NCI-H1105 (cell line): ENCODE measurements around the gene FAM53B.

ENCODE experiments used
- DNase-seq: peaks from one replicate; lab custom pipeline; 2025; lab: John Stamatoyannopoulos, UW

FAM53B gene

DNA sequence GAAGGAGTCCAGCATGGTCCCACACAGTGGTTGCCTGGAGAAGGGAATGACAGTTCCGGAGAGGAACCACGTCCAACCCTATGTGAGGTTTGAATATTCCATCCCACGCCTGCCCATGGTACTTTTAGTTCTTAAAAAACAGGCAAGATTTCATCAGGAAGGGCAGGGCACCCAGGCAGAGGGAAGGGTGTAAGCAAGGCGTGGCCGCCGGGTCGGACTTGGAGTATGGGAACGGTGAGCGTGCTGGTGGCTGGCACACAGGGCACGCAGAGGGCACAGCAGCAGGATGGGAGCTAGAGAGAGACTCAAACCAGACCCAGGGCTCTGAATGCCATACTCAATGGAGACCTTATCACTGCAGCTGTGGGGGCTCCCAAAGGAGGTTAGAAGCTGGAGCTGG lies 34.3 kb downstream of the FAM53B start:
- no peak for DNase-seq

DNA sequence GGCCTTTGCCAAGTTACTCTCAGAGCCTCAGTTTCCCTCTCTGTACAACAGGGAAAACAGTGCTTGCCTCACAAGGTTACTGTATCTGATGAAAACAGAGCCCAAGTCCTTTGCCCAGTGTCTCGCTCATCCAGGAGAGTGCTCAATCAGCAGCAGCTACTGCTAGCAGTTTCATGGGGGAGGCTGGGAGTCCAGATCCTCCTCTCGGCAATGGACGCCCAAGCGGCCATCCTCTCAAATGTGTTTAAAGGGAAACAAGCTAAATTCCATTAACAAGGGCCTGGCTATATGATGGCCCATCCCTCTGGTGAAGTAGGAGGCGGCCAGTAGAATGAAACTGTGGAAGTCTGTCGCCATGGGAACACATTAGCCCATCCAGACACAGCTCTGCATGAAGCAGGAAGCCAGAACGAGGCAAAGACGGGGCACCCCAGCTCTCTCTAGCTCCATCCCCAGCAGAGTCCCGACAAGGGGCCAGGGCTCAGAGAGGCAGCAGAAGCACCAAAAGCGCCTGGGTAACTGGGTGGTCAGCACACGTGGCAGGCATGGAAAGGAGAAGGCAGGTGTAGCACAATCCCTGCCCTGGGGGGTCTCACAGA lies 35.2 kb downstream of the FAM53B start:
- DNase-seq = no peak

DNA sequence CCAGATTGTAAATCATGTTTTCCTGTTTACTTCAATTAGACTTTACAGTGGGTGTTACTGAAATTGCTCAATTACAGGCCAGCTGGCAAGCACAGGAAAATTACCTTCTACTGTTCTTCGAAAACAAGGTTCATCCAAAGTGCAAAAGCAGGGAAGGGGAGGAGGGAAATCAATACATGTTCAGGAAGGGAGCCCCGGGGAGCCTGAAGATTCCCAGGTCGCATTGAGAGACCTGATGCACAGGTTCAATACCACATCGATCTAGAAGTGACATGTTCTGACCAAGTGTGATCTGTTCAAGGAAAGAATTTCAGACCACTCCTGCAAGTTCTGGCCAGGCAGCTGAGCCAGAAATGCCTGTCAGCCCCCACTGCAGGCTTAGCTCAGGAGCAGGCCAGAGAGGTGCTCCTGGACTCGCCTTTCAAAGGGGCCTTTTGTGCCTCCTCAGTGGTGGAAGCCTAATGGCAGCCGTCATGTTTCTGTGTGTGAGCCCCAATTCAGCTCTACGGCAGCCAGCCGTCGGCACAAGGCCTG lies 35.9 kb downstream of the FAM53B start:
- peak; percentile 46 for DNase-seq

DNA sequence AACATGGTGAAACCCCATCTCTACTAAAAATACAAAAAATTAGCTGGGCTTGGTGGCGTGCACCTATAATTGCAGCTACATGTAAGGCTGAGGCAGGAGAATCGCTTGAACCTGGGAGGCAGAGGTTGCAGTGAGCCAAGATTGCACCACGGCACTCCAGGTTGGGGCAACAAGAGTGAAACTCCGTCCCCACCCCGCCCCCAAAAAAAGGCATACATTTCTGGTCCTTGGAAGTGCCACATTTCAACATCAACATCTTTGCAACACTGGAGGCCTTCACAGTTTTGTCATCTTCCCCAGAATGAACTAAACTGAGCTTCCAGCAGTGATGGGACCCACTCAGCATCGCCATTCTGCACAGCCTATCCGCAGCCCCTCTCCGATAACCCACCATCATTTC lies 36.6 kb downstream of the FAM53B start:
- DNase-seq = no peak

DNA sequence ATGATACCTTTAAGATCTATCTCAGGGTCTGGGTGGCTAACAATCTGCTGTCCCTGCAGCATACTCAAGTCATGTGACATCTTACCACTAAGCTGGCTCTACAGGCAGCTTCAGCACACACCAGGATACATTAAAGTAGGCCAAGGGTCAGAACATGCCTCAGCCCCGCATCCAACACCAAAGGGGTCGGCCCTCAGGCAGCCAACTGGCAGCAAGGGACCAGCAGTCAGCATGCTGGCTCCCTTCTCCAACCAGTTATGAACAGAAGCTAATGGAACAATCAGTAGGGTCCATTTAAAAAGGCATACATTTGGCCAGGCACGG lies 37.1 kb downstream of the FAM53B start:
- no peak for DNase-seq

DNA sequence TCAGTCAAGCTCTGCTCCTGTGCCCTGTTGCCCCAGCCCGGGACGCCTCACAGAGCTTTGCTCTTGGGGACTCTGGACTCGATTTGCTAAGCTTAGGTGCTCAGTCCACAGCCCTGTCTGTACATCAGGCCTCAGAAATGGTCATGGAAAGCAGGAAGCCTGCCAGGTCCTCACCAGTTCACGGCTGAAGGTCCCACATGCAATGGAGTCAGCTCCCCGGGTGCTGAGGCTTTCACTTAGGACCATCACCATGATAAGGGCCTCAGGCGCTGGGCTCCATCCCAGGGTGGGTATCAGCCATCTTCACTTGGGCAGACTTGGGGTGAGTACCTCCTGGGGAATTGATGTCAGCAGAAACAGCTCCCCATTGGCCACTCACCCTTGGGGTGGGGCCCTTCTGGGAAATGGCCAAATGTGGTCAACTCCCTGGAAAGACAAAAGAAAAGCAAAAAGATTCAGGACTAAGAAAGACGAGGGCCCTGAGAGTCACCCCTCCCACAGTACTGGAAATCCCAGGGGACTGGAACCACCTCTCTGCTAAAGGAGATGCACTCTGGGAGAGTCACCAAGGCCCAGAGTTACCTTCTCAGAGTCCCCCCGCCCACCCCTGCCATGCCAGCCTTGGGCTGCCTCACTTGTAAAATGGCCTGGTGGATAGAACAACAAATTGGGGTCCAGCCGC lies 37.6 kb downstream of the FAM53B start:
- no peak for DNase-seq

DNA sequence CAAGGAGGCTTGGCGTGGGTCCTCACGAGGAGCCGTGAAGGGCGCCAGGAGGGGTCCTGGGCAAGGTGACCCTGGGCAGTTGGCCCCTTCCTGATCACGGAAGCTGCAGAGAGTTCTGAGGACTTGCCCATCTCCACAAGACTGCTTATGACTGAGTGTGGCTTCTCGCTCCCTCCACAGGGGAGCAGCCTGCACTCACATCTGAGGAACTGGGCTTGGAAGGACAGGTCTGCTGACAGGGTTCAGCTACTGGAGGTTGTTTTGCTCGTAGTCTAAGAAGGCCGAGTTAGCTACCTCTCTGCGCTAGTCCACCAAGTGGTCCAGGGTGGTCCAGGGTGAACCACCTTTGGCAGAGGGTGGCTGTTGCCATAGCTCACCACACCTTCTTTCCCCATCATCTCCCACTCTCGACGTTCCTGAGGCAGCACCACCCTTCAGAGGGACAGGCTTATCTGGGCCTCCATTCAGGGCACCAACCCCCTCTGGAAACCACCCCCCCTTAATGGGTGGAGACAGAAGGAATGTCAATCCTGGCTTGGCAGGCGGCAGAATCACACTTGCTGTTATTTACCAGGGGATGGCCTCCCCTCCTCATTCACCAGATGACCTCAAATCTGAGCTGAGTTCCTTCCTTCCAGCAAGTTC lies 38.2 kb downstream of the FAM53B start:
- no peak for DNase-seq

DNA sequence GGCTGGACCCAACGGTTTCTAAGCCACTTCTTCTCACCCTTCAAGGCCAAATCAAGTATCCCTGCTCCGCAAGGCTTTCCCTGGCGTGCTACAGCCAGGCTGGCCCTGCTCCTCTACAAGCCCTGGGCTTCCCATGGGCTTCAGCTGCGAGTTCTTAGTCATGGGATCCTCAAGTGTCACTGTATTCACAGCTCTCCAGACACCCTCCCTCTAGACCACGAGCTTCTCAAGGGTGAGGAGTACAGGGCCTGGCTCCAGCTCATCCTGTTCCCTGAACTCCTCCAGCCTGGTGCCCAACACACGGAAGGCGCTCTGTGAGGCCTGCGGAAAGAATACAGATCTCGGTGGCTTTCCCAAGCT lies 38.8 kb downstream of the FAM53B start:
- DNase-seq = no peak

DNA sequence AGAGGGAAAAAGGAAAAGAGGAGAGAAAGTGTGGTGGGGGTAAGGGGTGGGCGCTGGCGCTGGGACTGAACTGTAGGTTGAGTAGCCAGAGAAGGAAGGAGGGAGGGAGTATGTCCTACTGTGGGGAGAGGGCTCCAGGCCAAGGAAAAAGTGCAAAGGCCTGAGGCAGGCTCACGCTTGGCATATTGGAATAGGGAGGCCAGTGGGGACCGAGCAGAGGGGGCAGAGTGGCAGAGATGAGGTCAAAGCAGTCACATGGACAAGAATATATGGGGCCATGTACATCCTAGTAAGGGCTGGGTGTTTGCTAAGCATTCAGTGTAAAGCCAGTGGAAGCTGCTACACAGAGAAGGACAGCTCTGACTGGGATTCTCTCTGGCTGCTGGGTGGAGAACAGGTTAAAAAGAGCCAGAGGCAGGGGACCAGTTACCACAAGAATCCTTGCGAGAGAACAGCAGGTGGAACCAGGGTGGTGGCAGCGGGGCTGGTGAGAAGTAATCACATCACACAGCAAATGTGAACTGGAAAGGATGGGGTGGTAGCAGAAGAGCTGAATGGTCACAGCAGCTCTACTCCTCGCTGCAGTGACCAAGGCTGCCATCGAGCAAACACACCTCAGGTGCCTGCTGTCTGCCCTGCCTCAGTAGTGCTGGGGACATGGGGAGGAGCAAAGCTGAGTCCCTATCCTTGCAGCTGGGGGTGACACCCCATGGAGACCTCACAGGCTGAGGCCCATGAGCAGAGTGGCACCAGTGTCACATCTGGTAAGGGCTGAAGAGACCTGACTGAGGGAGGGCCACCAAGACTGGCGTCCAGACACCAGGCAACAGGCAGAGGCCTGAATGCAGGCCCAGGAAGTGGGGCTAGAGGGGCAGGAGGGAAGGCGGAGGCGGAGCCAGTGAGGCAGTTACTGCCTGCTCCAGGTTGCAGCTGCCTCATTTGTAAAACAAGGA lies 39.5 kb downstream of the FAM53B start:
- no peak for DNase-seq

DNA sequence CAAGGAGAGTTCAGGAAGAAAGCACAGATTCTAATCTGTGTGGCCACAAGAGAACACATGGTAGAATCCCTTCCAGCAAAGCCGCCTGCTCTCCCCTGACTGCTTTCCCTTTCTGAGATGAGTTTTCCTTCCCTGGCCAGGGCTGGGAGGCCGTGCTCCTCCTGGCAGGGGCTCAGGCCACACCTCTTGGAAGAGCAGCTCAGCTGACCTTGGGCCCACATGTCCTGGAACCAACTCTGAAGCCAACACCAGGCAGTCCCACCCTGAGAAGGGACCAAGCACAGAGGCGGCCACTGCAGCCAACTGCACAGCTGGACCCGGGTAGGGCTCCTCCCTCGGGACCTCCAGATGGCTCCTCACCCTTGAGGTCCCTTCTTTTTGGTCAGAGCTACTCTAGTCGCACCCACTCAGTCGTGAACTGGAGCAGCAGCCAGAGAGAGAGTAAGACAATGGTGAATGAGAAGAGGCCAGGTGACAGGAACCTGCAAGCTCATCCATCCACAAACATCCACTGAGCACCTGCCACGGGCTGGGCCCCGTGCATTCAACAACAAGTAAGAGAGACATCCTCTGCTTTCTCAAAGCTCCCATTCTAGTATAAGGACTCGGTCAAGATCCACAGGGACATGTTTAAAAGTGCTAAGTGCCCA lies 40.3 kb downstream of the FAM53B start:
- no peak for DNase-seq

DNA sequence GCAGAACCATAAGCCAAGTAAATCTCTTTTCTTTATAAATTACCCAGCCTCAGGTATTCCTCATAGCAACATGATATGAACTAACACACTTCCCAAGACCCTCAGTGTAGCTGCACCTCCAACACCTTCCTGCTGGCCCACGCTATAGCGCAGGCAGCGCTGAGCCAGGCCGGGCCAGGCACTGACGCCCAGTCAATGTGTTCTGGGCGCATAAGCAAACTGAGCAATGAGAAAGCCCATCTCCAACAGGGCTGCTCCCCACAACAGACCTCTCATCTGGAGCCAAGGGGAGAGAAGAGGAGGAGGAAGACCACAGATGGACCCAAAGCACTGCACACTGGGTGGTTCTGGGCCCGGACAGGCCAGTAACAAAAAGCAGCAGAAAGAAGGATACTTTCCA lies 40.8 kb downstream of the FAM53B start:
- DNase-seq = no peak

DNA sequence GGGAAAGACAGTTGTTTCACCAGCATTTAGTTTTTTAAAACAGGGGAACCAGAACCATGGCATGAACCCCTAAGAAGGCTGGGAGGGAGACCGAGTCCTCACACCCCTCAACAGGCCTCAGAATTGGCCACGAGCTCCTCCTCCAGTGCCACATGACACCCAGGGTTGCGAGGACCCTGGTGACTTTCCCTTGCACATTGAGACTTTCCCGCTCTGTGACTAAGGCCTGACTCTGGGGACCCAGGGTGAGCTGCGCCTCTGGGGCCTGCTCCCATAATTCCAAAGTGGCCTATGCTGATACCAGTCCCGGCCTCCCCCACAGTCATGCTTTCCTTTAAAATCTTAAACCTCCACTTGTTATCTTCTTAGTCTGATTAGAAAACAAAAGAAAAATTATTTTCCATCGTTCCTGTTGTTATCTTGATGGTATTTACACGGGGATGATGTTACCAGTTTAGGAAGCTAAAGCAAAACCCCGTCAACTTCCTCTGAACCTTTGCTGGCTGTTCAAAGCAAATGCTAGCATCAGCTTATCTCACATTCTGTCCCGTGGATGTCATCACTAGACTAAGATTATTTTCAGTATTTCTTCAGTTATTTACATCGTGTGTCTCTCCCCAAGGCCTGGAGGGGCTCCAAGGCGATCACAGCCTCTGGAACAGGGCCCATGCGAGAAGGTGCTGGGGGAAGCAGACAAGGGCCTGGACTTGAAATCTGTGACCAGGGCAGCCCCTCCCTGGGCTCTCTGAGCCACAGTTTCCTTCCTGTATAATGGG lies 42.1 kb downstream of the FAM53B start:
- no peak for DNase-seq

DNA sequence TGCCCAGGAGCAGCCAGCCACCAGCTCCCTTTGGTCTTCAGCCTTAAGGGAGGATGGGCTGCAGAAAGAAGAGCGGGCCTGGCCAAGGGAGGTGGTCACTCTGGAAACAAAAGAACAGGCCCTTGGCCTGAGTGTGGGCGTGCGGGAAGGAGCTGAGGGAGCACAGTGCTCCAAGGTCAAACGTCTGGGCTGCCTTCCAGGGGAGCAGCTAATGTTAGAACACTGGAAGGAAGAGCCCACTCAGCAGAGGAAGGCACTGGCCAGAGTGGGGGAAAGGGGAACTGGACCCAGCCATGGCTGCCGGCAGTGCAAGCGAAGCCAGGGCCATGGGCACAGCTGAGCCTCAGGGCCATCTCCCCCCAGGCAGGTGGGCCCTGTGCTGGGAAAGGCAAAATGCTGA lies 42.7 kb downstream of the FAM53B start:
- DNase-seq = no peak

DNA sequence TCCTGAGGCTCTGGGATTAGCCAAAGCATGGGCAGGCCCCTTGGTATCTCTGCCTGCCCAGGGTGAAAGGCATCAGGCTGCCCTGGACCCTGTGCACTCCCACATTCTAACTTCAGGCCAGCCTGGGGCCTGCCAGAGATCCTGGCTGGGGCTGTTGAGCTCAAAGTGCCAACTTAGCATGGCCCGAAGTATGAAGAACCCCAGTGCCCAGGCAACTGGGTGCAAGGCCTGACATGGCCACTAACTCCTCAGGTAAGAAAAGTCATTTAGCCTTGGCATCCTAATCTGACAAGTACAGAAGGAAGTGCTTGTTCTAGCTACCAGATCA lies 43.2 kb downstream of the FAM53B start:
- no peak for DNase-seq

DNA sequence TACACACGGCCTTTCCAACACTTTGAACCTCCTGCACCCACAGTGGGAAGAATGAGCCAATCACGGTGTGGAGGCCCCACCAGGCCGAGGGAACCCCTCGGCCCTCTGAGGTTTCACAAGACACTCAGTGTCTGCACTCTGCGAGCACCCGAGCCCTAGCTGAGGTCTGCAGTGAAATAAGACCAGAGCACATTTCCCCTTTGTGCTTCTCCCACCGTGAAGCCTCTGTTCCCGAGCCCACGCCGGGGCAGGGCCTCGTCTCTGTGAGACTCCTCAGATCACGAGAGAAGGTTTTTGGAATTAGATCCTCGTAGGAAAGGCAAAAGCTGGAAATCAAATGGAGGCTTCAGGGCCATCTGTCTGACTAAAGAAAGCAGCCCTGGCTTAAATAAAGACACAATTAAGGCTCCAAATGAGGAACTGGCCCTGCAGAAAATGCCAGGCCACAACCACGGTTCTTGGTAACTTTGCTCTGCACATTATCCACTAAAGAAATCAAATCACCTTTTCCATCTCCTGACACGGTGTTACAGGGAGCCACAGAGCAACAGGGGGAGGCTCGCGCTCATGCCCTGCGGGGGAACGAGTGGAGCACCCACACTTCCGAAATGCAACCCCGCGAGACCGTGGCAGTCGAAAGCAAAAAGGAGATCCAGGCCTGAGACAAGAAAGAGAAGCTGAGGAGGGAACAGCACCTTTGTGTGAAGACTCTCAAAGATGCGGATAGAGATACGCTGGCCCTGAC lies 43.7 kb downstream of the FAM53B start:
- no peak for DNase-seq

DNA sequence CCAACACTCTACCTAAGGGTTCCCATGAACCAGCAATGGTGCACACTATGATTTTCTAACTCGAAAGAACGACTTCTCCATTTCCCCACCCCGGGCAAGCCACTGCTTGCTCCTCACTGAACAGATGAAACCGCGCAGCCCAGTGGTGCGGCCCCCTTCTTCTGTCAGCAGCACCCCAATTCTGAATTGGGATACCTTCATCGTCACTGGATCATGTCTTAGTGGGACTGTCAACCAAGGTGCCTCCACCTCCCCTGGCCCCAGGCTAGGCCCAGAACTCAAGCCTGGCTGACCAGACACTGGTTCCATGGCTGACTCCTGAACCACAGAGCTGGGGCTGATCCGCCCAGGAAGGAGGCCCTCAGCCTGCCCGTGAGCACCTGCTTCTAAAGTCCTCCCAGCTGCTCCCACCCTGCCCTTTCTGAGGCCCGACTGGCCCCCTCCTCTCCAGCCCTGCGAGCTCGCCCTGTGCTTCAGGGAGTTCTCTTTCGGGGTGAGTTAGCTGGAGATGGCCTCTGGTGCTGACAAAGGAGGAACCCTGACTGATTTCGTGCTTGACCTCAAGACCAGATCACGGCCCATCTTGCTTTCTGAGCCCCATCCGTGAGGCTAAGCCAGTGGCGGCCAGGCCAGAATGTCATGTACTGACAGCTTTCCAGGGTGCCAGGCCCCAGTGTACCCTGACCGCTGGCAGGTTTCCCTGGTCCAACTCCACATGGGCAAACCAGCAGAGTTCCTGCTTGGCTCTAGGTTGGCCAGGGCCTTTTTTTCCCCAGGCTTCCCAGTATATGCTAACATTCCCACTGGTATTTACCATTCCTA lies 44.5 kb downstream of the FAM53B start:
- no peak for DNase-seq

DNA sequence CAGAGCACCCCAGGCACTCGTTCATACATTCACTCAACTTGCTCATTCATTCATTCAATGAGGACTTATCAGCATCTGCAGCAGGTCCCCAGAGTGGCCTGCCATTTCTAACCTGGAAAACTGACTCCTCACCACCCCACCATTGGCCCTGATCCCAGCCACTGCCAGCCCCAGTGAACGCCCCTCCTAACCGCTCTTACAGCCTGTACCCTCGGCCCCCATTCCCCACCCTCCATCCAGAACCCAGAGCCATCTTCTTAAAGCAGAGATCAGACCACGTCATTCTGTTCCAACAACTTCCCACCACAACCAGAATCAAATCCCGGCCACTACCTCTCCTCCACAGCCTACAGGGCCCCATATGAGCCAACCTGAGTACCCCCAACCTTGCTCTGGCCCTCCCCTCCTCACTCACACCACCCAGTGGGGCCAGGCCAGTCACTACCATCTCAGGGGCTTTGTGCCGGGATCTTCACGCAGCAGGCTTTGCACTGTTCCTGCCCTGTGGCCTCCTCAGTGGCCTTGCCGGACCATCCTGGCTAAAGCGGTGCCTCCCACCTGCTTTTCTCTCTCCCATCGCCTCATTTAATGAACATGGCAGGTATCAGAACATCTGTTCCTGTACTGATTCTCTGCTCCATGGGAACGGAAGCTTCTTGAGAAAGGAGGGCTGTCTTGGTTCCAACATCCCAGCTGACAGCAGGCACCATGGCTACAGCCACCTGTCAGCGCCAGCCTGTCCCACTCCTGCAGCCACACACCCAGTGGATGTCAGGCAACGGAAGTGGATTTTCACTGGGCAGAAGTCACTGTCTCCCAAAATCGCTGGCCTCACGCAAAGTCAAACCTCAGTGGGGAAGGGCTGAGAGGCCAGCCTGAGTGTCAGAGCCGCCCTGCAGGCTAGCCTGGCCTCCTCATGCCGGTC lies 45.4 kb downstream of the FAM53B start:
- DNase-seq = no peak

DNA sequence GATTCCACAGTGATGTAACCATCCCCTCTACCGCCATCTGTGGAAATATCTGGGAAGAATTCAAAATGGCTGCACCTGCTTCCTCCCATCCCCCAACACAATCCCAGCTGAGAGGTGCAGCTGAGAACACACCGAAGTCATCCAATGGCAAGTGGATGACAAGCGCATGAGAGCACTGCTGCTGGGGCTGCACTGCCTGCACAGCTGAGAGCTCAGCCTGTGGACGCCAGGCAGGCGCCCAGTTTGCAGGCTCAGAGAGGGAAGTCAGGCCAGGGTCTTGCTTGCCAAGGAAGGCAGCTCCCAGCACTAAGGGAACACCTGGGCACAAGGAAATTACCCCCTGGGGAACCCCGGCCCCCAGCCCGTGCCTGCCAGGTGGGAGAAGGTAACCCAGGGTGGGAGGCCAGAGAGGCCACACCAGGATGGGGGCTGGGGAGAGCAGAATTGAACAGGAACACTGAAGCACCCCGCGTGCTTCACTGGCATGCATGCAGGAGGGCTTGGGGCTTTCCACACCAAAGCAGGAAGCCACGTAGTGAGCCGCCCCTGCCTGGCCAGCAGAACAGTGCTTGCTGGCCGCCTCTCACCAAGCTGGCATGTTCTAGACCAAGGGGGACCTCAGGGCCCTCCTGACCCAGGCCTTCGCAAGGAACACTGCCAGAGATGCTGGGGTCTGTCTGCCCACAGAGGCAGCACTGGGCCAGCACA lies 46.2 kb downstream of the FAM53B start:
- no peak for DNase-seq
